Stimulated activated memory B cell treated with anti-CD40 and anti-IgM and Interleukin-4, amounts not matched to agents 10 μg/mL and 1 μg/mL and 100 μg/mL, for 72 hours (primary cell): ENCODE results near the gene PLCL1.

Experiments
- ATAC-seq: fragments of 150-1000 bp; cut with Tn5 transposase; 2 replicates; pipeline ENCODE4 v1.10.0; 2021
- H3K27ac Mint-ChIP-seq: one replicate; pipeline ENCODE4 v1.8.0; 2022; ENCODE audit warnings: mild to moderate bottlenecking, mixed read lengths
- H3K27me3 Mint-ChIP-seq: one replicate; pipeline ENCODE4 v1.8.0; 2022; ENCODE audit warnings: mixed read lengths
- H3K36me3 Mint-ChIP-seq: one replicate; pipeline ENCODE4 v1.8.0; 2022; ENCODE audit warnings: mixed read lengths
- H3K4me1 Mint-ChIP-seq: one replicate; pipeline ENCODE4 v1.8.0; 2022; ENCODE audit warnings: mixed read lengths
- H3K4me3 Mint-ChIP-seq: one replicate; pipeline ENCODE4 v1.8.0; 2022; ENCODE audit warnings: mild to moderate bottlenecking, moderate library complexity, mixed read lengths
- H3K9me3 Mint-ChIP-seq: one replicate; pipeline ENCODE4 v1.8.0; 2022; ENCODE audit warnings: mixed read lengths

The PLCL1 gene

GRCh38 chr2:197932374-197932773 is 128.0 kb downstream of the PLCL1 start:
- Mint-ChIP-seq H3K27ac (no peak overlapping the region), H3K27me3 (no peaks in the 10 kb centered on the region), H3K4me3 (no peak overlapping the region), H3K36me3 (no peaks in the 10 kb centered on the region), H3K4me1 (no peaks in the 10 kb centered on the region), H3K9me3 (no peaks in the 10 kb centered on the region)
- no peak for ATAC-seq

GRCh38 chr2:197934261-197934933 is 130.0 kb downstream of the PLCL1 start:
- H3K4me3 Mint-ChIP-seq: no peak overlapping the region
- no peak overlapping the region for H3K27ac Mint-ChIP-seq

GRCh38 chr2:197934934-197935289 is 130.5 kb downstream of the PLCL1 start:
- H3K4me3 Mint-ChIP-seq: no peak overlapping the region
- no peaks in the 10 kb centered on the region for H3K36me3 Mint-ChIP-seq
- ATAC-seq: no peak
- no peaks in the 10 kb centered on the region for H3K4me1 Mint-ChIP-seq
- no peaks in the 10 kb centered on the region for H3K27me3 Mint-ChIP-seq
- H3K9me3 Mint-ChIP-seq: no peaks in the 10 kb centered on the region
- no peak overlapping the region for H3K27ac Mint-ChIP-seq

More at GRCh38 chr2:197934261-197934933, 130.0 kb downstream of the PLCL1 start:
- Mint-ChIP-seq H3K36me3 (no peaks in the 10 kb centered on the region), H3K9me3 (no peaks in the 10 kb centered on the region), H3K4me1 (no peaks in the 10 kb centered on the region), H3K27me3 (no peaks in the 10 kb centered on the region)
- no peak for ATAC-seq

DNA sequence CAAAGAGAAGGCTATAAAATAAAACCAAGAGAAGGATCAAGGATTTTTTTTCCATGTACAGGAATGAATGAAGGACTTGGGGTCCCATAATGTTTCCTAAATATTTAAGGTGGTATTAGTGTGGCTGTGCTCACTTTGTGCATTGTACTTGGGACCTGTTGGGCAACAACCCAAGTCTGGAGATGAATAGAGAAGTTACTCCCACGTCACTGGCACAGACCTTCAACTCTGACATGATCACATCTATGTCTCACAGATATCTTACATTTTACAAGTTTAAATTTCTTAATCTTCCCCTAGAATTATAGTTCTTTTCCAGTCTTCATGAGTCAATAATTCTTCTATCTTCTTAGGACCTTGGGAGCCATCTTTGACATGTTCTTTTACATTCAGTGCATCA is 133.4 kb downstream of the PLCL1 start:
- no peak for ATAC-seq
- H3K27ac Mint-ChIP-seq: no peak overlapping the region
- peaks cover 14% of the 10 kb centered on the region for H3K27me3 Mint-ChIP-seq
- H3K4me1 Mint-ChIP-seq: no peaks in the 10 kb centered on the region
- no peaks in the 10 kb centered on the region for H3K36me3 Mint-ChIP-seq
- no peaks in the 10 kb centered on the region for H3K9me3 Mint-ChIP-seq
- H3K4me3 Mint-ChIP-seq: no peak overlapping the region

GRCh38 chr2:197938555-197938954 is 134.2 kb downstream of the PLCL1 start:
- H3K27ac Mint-ChIP-seq: no peak overlapping the region
- no peak for ATAC-seq
- H3K4me1 Mint-ChIP-seq: no peaks in the 10 kb centered on the region
- peaks cover 3% of the 10 kb centered on the region for H3K9me3 Mint-ChIP-seq
- H3K4me3 Mint-ChIP-seq: no peak overlapping the region
- H3K36me3 Mint-ChIP-seq: no peaks in the 10 kb centered on the region
- H3K27me3 Mint-ChIP-seq: peaks cover 21% of the 10 kb centered on the region

DNA sequence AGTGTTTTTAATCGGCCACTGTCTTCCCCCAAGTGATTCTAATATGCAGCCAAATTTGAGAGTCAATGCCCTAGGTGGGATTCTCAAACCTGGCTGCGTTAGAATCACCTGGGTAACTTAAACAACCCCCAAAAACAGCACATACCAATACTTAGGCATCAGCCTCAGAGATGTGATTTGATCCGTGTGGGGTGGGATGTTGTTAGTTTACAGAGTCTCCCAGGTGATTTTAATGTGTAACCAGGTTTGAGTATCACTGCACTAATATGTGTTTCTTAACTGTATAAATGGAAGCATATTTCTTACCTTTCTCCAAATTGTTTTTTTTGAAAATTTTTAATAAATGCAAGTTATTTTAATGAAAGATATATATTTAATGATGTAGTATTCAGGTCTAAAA is 135.4 kb downstream of the PLCL1 start:
- no peak for ATAC-seq
- Mint-ChIP-seq H3K27me3 (peaks cover 27% of the 10 kb centered on the region), H3K9me3 (peaks cover 6% of the 10 kb centered on the region), H3K4me1 (no peaks in the 10 kb centered on the region), H3K36me3 (no peaks in the 10 kb centered on the region), H3K27ac (no peak overlapping the region), H3K4me3 (no peak overlapping the region)

DNA sequence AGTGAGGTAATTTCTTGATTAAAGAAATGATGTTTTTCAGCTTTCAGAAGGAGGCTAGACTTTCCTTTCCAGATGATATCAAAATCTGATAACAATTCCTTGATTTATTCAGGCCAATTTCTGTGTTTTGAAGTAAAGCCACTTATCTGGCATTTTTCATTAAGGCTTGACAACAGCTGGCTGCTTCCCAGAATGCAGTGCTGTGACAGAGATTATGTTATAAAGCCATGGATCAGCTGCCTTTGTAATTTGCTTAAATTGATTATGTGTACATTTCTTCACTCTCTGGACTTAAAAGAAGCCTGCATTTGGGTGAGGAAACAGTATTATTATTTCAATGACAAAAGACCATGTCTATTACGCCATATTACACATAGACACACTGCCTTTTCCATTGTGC is 136.0 kb downstream of the PLCL1 start:
- ATAC-seq: no peak
- Mint-ChIP-seq H3K9me3 (peaks cover 6% of the 10 kb centered on the region), H3K36me3 (no peaks in the 10 kb centered on the region), H3K4me3 (no peak overlapping the region), H3K27me3 (peaks cover 27% of the 10 kb centered on the region), H3K27ac (no peak overlapping the region), H3K4me1 (no peaks in the 10 kb centered on the region)

DNA sequence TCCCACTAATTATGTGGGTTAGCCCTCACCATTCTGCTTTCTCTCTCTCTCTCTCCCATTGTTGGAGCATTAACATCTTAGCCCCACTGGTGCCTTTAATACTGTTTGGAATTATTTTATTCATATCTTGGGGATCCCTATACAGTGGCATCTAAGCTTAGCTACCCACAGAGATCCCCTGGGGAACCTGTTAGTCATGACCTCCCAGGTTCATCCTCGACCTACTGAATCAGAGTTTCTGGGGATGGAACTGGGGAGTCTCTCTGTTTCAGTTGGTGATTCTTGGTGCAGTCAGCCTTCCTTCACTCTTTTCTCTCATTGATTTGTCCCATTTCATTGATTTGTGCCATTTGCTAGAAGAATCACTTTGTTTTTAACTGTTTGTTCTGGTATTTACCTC is 137.3 kb downstream of the PLCL1 start:
- Mint-ChIP-seq H3K36me3 (no peaks in the 10 kb centered on the region), H3K27ac (no peak overlapping the region), H3K27me3 (peaks cover 27% of the 10 kb centered on the region), H3K4me1 (no peaks in the 10 kb centered on the region), H3K4me3 (no peak overlapping the region), H3K9me3 (peaks cover 6% of the 10 kb centered on the region)
- no peak for ATAC-seq

GRCh38 chr2:197943731-197944130 is 139.3 kb downstream of the PLCL1 start:
- Mint-ChIP-seq H3K36me3 (no peaks in the 10 kb centered on the region), H3K9me3 (peaks cover 6% of the 10 kb centered on the region), H3K4me3 (no peak overlapping the region), H3K27ac (no peak overlapping the region), H3K4me1 (no peaks in the 10 kb centered on the region), H3K27me3 (peaks cover 42% of the 10 kb centered on the region)
- no peak for ATAC-seq

DNA sequence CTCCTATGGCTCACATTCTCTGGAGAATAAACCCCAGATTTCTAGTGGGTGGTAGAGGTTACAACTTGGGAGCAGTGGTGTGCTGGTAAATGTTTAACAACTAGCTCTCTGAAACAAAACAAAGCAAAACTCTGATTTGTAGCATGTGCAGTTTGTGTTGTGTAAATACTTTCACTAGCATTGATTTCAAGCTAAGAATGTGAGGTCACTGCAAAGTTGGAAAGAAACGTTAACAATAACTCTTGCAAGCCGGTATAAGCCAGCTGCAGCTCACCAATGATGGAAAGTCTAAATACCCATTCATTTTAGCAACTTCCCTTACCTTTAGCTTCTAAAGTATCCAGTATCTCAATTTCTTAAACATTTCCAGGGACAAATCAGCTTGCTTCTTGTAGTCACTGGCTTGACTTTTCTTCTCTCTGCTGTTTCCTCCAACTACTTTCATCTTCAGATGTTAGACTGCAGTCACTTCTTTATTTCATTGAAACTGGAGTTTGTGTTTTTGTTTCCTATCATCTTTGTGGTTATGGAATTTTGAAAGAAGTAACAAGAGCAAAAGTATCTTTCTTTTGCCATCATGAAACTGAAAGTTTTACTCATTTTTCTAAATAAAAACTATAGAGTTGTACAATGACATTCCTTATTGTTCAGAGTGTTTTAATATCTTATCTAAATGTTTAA is 140.2 kb downstream of the PLCL1 start:
- Mint-ChIP-seq H3K36me3 (no peaks in the 10 kb centered on the region), H3K27ac (no peak overlapping the region), H3K4me1 (no peaks in the 10 kb centered on the region), H3K27me3 (peaks cover 42% of the 10 kb centered on the region), H3K9me3 (peaks cover 6% of the 10 kb centered on the region), H3K4me3 (no peak overlapping the region)
- ATAC-seq: no peak

DNA sequence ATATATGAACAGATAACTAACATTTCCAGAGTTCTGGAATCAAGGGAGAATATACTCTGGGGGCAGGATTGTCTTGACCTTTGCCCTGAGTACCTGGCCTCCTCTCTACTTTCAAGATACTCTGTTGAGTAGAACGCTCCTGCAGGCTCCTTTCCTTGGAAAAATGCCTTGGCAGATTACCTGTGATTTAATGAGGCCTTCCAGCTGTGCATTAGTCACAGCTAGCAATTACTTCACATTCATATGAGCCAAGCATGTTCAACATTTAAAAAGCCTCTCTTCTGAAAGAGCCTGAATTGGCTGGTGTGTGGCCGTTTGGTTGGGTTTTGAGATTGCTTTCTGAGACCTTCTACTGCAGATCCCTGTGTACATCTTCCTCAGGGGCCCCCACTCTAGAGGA is 142.2 kb downstream of the PLCL1 start:
- Mint-ChIP-seq H3K27me3 (peaks cover 41% of the 10 kb centered on the region), H3K4me3 (no peak overlapping the region), H3K9me3 (peaks cover 6% of the 10 kb centered on the region), H3K27ac (no peak overlapping the region), H3K36me3 (no peaks in the 10 kb centered on the region), H3K4me1 (no peaks in the 10 kb centered on the region)
- no peak for ATAC-seq

DNA sequence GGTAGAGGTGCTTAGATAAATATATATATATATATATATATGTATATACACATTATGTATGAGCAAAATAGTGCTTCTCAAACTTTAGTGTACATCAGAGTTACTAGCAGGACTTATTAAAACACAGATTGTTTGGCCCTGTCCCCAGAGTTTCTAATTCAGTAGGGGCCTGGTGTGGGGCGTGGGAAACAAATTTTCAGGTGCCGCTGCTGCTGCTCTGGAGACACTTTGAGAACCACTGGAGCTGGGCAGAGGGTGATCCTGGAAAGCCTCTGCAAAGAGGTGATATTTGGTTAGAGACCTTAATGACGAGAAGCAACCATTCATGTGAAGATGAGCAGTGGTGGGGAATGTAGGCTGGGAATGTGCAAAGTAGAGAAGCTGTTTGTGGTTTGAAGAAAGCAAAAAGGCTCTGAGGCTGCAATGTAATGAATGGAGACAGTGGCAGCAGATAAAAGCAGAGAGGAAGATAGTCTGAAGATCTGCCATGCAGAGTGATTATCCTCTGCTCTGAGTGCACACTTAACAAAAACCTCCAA is 142.9 kb downstream of the PLCL1 start:
- ATAC-seq: no peak
- peaks cover 6% of the 10 kb centered on the region for H3K9me3 Mint-ChIP-seq
- no peaks in the 10 kb centered on the region for H3K36me3 Mint-ChIP-seq
- no peaks in the 10 kb centered on the region for H3K4me1 Mint-ChIP-seq
- peaks cover 34% of the 10 kb centered on the region for H3K27me3 Mint-ChIP-seq
- no peak overlapping the region for H3K4me3 Mint-ChIP-seq
- H3K27ac Mint-ChIP-seq: no peak overlapping the region

DNA sequence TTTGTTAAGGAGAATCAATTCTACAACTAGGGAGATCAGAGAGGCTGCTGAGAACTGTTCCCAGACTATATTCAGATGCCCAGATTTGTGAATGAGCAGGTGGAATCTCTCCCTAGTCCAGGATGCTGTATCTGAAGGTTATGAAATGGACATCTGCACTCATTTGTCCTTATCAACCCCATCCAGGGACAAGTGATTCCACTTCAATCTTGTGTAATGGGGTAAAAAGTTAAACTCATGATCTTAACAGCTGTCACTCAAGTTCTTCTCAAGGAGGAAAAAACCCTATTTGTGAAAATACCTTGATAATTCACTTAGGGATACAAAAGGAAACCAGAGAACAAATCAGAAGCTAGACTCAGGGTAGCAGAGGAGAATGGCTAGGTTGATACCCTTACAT is 144.8 kb downstream of the PLCL1 start:
- Mint-ChIP-seq H3K27me3 (peaks cover 15% of the 10 kb centered on the region), H3K9me3 (no peaks in the 10 kb centered on the region), H3K27ac (no peak overlapping the region), H3K4me1 (no peaks in the 10 kb centered on the region), H3K4me3 (no peak overlapping the region), H3K36me3 (no peaks in the 10 kb centered on the region)
- ATAC-seq: no peak

- Mint-ChIP-seq H3K27ac (no peak overlapping the region), H3K9me3 (no peaks in the 10 kb centered on the region), H3K4me1 (no peaks in the 10 kb centered on the region), H3K36me3 (no peaks in the 10 kb centered on the region), H3K4me3 (no peak overlapping the region), H3K27me3 (peaks cover 15% of the 10 kb centered on the region)
- no peak for ATAC-seq
Observed at GRCh38 chr2:197950006-197950405, 145.6 kb downstream of the PLCL1 start.

DNA sequence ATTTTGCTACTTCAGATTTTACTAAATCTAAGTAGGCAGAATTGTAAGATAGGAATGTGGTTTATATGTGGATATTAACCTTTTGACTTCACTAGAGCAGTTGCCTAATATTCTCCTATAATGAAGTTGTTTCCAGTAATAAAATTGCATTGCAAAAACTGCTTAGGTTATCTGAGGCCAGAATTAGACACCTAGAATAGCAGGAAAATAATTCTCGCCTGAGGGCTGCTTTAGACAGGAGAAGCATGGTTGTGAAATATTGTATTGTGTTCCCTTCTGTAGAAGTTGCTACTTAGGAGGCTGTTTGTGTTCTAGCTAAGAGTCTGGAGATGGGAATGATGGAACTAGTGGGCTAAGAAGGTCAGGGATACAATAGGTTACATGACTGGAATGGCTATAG is 146.3 kb downstream of the PLCL1 start:
- Mint-ChIP-seq H3K27me3 (peaks cover 15% of the 10 kb centered on the region), H3K27ac (no peak overlapping the region), H3K4me1 (no peaks in the 10 kb centered on the region), H3K4me3 (no peak overlapping the region), H3K36me3 (no peaks in the 10 kb centered on the region), H3K9me3 (peaks cover 2% of the 10 kb centered on the region)
- no peak for ATAC-seq

- H3K9me3 Mint-ChIP-seq: peaks cover 9% of the 10 kb centered on the region
- no peak overlapping the region for H3K4me3 Mint-ChIP-seq
- peaks cover 15% of the 10 kb centered on the region for H3K27me3 Mint-ChIP-seq
- H3K36me3 Mint-ChIP-seq: no peaks in the 10 kb centered on the region
- H3K27ac Mint-ChIP-seq: no peak overlapping the region
- no peak for ATAC-seq
- H3K4me1 Mint-ChIP-seq: no peaks in the 10 kb centered on the region
Observed at GRCh38 chr2:197952540-197953202, 148.3 kb downstream of the PLCL1 start.
